ENCODE results near the gene ZNF845.
"Not testable (repeated sequence)": the region's sequence is repeated elsewhere in the genome, so short reads cannot be mapped to it uniquely, and the experiment has no call there.

- TF ChIP-seq, protein P1, sequence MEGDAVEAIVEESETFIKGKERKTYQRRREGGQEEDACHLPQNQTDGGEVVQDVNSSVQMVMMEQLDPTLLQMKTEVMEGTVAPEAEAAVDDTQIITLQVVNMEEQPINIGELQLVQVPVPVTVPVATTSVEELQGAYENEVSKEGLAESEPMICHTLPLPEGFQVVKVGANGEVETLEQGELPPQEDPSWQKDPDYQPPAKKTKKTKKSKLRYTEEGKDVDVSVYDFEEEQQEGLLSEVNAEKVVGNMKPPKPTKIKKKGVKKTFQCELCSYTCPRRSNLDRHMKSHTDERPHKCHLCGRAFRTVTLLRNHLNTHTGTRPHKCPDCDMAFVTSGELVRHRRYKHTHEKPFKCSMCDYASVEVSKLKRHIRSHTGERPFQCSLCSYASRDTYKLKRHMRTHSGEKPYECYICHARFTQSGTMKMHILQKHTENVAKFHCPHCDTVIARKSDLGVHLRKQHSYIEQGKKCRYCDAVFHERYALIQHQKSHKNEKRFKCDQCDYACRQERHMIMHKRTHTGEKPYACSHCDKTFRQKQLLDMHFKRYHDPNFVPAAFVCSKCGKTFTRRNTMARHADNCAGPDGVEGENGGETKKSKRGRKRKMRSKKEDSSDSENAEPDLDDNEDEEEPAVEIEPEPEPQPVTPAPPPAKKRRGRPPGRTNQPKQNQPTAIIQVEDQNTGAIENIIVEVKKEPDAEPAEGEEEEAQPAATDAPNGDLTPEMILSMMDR (IDR thresholded peaks at IDR 0.05; ENCODE audit: low read depth, low read length) = not testable (repeated sequence)
- TF ChIP-seq EZH2phosphoT487 (IDR thresholded peaks at IDR 0.05; ENCODE audit: low read depth) = not testable (repeated sequence)
Measured at GRCh38 chr19:53395840-53396524, 62.4 kb downstream of the ZNF845 start.
